Activated CD4-positive, alpha-beta T cell treated with anti-CD3 and anti-CD28 coated beads for 36 hours (primary cell): ENCODE results near the gene SGIP1. TPM values are rescaled to one million over a fixed set of nuclear protein-coding genes. Genes with fewer than 3 reads are reported as not detected.
"Not testable (repeated sequence)": the region's sequence is repeated elsewhere in the genome, so short reads cannot be mapped to it uniquely, and the experiment has no call there.

Source experiments
- ATAC-seq: fragments of 200-7000 bp; cut with Tn5 transposase; one replicate; pipeline ENCODE4 v1.10.0; 2021; ENCODE audit warnings: mild to moderate bottlenecking, moderate library complexity
- CTCF ChIA-PET: fragments of 350-600 bp; sonication (Branson Sonifier 250); formaldehyde crosslinking; loops from one replicate; lab custom pipeline; 2021; ENCODE audit warnings: antibody characterized with exemption; lab: Charles Lee
- POLR2A ChIA-PET: fragments of 350-600 bp; sonication (Branson Sonifier 250); formaldehyde crosslinking; loops from one replicate; lab custom pipeline; 2021; ENCODE audit warnings: antibody characterized with exemption, inconsistent platforms; lab: Charles Lee
- DNase-seq: peaks from one replicate; pipeline ENCODE4 v3.0.0-alpha.2; 2020
- H3K27ac Mint-ChIP-seq: one replicate; pipeline ENCODE4 v1.8.0; 2021; ENCODE audit warnings: mixed read lengths
- H3K27me3 Mint-ChIP-seq: one replicate; pipeline ENCODE4 v1.8.0; 2021; ENCODE audit warnings: mixed read lengths
- H3K36me3 Mint-ChIP-seq: one replicate; pipeline ENCODE4 v1.8.0; 2021; ENCODE audit warnings: low read depth, mixed read lengths
- H3K4me1 Mint-ChIP-seq: one replicate; pipeline ENCODE4 v1.8.0; 2021; ENCODE audit warnings: mixed read lengths
- H3K4me3 Mint-ChIP-seq: one replicate; pipeline ENCODE4 v1.8.0; 2021; ENCODE audit warnings: mild to moderate bottlenecking, moderate library complexity, mixed read lengths
- H3K9me3 Mint-ChIP-seq: one replicate; pipeline ENCODE4 v1.8.0; 2021; ENCODE audit warnings: low read depth, mixed read lengths
- intact Hi-C, 2 experiments: fragments of 100-400 bp; cut with DNase I in 1 of 2; cut with micrococcal nuclease in 1 of 2; formaldehyde crosslinking; loops; one replicate each; pipeline versions ENCODE4 v1.14.2 to v1.15.1; 2022 to 2024; cut with DNase I, micrococcal nuclease
- microRNA-seq: library from miRNA; unstranded; fragments of <30 nt; microRNA quantifications from one replicate; pipeline ENCODE4 v1.2.0, GENCODE V29; 2021; ENCODE audit warnings: borderline replicate concordance
- total RNA-seq, 2 experiments: library from RNA; stranded (reverse); gene quantifications; one replicate each; pipeline ENCODE4 v1.2.3, GENCODE V29; 2021

SGIP1 gene
- total RNA-seq, 2 experiments from 2014 or later = 0.02 to 0.05 TPM

DNA sequence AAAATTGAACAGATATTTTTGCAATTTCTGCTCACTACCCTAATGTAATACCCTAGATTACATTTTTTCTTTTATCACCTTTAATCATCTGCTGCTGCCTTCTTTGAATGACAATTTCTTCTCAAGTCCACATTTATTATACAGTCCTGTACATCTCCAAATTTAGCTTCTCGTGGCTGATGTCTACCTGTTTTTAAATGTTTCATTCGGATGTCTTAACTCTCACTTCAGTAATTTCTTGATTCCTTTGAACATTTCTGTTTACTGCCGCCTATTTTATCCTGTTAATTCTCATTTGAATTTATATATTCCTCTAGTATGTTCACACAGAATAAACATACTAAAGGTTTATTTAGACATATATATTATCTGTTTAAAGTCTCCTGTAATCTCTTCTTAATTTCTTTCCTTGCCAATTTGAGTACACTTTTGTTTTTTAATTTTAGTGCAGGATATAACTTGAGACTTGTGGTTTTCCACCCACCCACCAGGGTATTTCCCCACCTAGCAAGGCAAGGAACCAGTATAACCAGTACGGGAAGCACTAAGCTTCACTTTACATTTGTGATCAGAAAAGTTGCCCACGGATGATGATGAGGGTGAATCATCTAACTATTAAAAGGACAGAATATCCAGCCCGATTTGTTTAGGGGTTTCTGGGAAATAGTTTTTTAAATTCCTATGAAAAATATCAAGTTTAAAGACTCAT lies 254.4 kb downstream of the SGIP1 start:
- no peaks in the 10 kb centered on the region for H3K36me3 Mint-ChIP-seq
- H3K4me3 Mint-ChIP-seq = peak overlapping the region; percentile 54
- no peaks in the 10 kb centered on the region for H3K27me3 Mint-ChIP-seq
- ATAC-seq (peak; percentile 99), DNase-seq (peak; percentile 81)
- CTCF ChIA-PET = interaction anchor here (0.6 to 0.7 kb wide), 3 partner anchors 26 to 829 kb away, joined by 3 to 4 read pairs (median 3); no protein-coding TSS in a partner anchor
- peaks cover 25% of the 10 kb centered on the region for H3K4me1 Mint-ChIP-seq
- intact Hi-C loops = loop anchor here (1.0 to 5.0 kb wide), 3 partner anchors 18 to 374 kb away; no protein-coding TSS in a partner anchor
- peak overlapping the region; percentile 49 for H3K27ac Mint-ChIP-seq
- H3K9me3 Mint-ChIP-seq = peaks cover 2% of the 10 kb centered on the region
- POLR2A ChIA-PET = interaction anchor here (0.7 kb wide), 1 partner anchor 73 kb away, joined by 3 read pairs; no protein-coding TSS in a partner anchor

DNA sequence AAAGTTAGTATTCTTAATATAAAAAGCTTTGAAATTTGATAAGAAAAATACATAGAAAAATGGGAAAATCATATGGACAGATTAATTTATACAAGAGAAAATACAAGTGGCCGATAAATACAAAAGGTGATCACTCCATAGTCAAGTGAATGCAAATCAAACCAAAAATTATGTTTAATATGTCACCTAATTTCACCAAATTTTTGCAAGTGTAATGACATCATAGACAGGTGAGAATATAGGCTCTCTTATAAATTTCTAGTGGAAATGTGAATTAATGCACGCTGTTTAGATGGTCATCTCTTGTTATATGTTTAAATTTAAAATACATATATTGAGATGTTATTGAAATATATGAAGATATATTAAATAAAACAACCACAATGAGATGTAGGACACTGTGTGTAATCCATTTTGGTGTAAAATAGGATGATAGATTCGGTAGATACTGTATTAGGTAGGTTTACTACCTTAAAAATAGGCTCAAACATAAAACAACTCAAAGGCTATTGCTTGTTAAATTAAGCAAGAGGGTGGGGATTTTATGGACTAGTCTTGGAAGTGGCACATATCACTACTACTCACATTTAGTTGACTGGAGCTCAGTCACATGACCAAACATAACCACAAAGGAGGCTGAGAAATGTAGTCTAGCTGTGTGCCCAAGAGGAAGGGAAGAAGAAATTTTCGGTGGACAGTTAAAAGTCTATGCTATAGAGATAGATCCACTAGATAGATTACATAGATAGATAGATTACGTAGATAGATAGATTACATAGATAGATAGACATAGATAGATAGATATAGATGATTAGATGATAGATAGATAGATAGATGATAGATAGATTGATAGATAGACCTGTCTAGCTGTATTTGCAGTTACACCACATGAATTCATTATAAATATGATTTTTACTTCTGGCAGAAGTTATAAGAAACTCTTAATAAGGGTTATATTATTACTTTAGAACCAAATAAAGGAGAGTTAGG lies 258.0 kb downstream of the SGIP1 start:
- DNase-seq (no peak), ATAC-seq (no peak)
- no peaks in the 10 kb centered on the region for H3K36me3 Mint-ChIP-seq
- H3K4me3 Mint-ChIP-seq = no peak overlapping the region
- H3K27me3 Mint-ChIP-seq = no peaks in the 10 kb centered on the region
- ChIA-PET CTCF (no interaction called here), POLR2A (no interaction called here)
- no peak overlapping the region for H3K27ac Mint-ChIP-seq
- H3K4me1 Mint-ChIP-seq = peaks cover 19% of the 10 kb centered on the region
- no peaks in the 10 kb centered on the region for H3K9me3 Mint-ChIP-seq
- intact Hi-C loops = no loop called here

DNA sequence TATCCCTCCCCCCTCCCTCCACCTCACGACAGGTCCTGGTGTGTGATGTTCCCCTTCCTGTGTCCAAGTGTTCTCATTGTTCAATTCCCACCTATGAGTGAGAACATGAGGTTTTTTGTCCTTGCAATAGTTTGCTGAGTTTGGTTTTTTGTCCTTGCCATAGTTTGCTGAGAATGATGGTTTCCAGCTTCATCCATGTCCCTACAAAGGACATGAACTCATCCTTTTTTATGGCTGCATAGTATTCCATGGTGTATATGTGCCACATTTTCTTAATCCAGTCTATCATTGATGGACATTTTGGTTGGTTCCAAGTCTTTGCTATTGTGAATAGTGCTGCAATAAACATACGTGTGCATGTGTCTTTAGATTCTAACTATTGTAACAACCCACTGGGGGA lies 261.9 kb downstream of the SGIP1 start:
- ATAC-seq, H3K36me3 Mint-ChIP-seq, POLR2A ChIA-PET, CTCF ChIA-PET, DNase-seq, H3K27ac Mint-ChIP-seq, H3K27me3 Mint-ChIP-seq, H3K4me3 Mint-ChIP-seq, H3K9me3 Mint-ChIP-seq, H3K4me1 Mint-ChIP-seq: not testable (repeated sequence)
- intact Hi-C loops = loop anchor here in 1 of 2 experiments (2.0 kb wide), 1 partner anchor 65 kb away; no protein-coding TSS in a partner anchor

Small RNA genes lying within 50 kb of the gene (microRNA-seq; reads per million reads assigned to microRNA genes)
- not detected for gene MIR3117

Other genes starting within 250 kb of the SGIP1 start
- not detected for gene DYNLT5, start 218.3 kb downstream of the SGIP1 start, total RNA-seq